ENCODE data around the gene CD300A.

CD300A gene

DNA sequence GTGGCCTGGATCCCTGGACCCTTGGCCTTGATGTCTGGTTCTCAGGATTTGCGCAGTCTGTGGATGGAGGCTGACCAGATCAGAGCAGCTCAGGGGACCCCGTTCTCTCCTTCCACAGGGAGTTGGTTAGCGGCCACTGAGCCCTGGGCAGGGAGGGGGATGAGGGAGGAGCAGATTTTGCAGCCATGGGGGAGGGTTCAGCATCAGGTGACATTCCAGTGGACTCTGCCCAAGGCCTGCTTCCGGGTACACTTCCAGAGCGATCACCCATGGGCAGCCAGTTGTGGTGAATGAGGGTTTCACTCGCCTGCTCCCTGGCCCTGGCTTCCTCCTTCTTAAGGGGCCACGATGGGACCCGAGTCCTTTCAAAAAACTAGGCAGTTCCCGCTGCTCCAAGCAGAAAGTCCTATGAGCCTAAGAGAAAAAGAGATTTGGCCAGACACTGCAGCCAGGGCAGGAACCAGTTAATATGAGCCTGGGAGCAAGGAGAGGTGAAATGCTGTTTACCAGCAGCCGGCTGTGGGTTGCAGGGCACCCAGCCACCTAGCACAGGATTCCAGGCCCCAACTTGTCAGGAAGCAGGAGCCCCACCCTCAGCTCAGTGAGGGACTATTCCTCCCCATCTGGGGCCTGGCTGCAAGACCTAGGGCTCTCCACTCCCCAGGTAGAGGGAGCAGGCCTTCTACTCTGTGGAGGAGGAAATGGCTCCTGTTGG, 39.2 kb upstream of the CD300A start:
- H3K27ac ChIP-seq (ENCODE audit: low read depth, low read length): no peak overlapping the region
- no peak overlapping the region for H3K4me2 ChIP-seq (ENCODE audit: low read length)

GRCh38 chr17:74427763-74428153, 38.7 kb upstream of the CD300A start:
- Histone ChIP-seq H3K27ac (ENCODE audit: low read depth, low read length) (no peak overlapping the region), H3F3A (ENCODE audit: control insufficient read depth, insufficient read depth) (no peaks in the 10 kb centered on the region), H3K36me3 (ENCODE audit: control insufficient read depth, low read length) (no peaks in the 10 kb centered on the region), H3K9me2 (replicated peaks; ENCODE audit: control insufficient read depth, low read length) (no peaks in the 10 kb centered on the region), H3K79me2 (ENCODE audit: control insufficient read depth, low read length) (no peaks in the 10 kb centered on the region), H4K20me1 (ENCODE audit: control insufficient read depth, insufficient read depth, low read depth, low read length) (no peaks in the 10 kb centered on the region), H3K4me1 (ENCODE audit: control insufficient read depth, low read length) (no peaks in the 10 kb centered on the region), H3K4me2 (ENCODE audit: low read length) (no peak overlapping the region), H3K4me3 (ENCODE audit: low read length) (no peak overlapping the region), H3K27me3 (ENCODE audit: control insufficient read depth, low read length) (no peaks in the 10 kb centered on the region), H3K9me3 (ENCODE audit: control insufficient read depth, insufficient read depth, low read length) (no peaks in the 10 kb centered on the region; the same call in 1 of the 2 replicates)
- no peak for TF ChIP-seq CTCF (IDR thresholded peaks at IDR 0.05; ENCODE audit: low read depth, low read length, poor library complexity, severe bottlenecking)
- TF ChIP-seq EZH2phosphoT487 (IDR thresholded peaks at IDR 0.05; ENCODE audit: borderline replicate concordance, low read length): no peak

More for the DNA sequence above, 39.2 kb upstream of the CD300A start:
- no peaks in the 10 kb centered on the region for H3K4me1 ChIP-seq (ENCODE audit: control insufficient read depth, low read length)
- no peaks in the 10 kb centered on the region for H3K36me3 ChIP-seq (ENCODE audit: control insufficient read depth, low read length)
- H4K20me1 ChIP-seq (ENCODE audit: control insufficient read depth, insufficient read depth, low read depth, low read length): no peaks in the 10 kb centered on the region
- no peak overlapping the region for H3K4me3 ChIP-seq (ENCODE audit: low read length)
- no peaks in the 10 kb centered on the region for H3K27me3 ChIP-seq (ENCODE audit: control insufficient read depth, low read length)
- no peaks in the 10 kb centered on the region for H3K9me2 ChIP-seq (replicated peaks; ENCODE audit: control insufficient read depth, low read length)
- no peaks in the 10 kb centered on the region; the same call in 1 of the 2 replicates for H3K9me3 ChIP-seq (ENCODE audit: control insufficient read depth, insufficient read depth, low read length)
- no peaks in the 10 kb centered on the region for H3K79me2 ChIP-seq (ENCODE audit: control insufficient read depth, low read length)
- TF ChIP-seq EZH2phosphoT487 (IDR thresholded peaks at IDR 0.05; ENCODE audit: borderline replicate concordance, low read length) (no peak), CTCF (IDR thresholded peaks at IDR 0.05; ENCODE audit: low read depth, low read length, poor library complexity, severe bottlenecking) (no peak)
- no peaks in the 10 kb centered on the region for H3F3A ChIP-seq (ENCODE audit: control insufficient read depth, insufficient read depth)

DNA sequence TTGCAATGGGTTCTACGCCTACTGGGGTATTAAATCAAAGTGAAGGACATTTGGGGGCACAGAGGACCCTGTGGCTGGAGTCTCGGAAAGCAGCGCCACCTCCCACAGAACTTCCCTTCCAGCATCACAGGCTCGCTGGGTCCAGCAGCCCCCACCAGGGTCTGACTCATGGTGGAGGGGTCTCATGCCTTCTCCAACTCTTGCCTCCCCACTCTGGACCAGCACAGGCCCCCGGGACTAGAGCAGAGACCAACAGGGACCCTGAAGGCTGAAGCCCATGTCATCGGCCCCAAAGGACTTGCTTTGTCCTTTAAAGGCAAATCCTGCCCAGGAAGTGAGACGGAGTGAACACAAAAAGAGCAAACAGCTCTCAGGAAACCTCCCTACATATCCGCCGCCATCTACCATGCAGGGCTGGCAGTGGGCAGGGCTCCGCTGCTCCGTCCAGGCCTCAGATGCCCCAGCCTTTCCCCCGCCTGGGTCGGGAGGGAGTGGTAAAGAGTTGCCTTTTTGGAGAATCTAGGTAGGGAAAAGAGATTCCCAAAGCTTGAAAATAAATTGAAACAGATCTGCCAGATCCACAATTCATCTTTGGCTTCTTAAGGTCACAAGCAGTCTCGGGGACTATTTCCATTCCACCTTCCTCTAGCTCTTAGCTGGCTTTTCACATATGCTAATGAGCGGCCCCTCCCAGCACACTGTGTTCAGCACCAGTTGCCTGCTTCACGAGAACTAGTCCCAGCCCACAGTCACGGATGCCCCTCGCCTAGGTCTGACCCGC, 36.6 kb upstream of the CD300A start:
- H3K9me3 ChIP-seq (ENCODE audit: control insufficient read depth, insufficient read depth, low read length): no peaks in the 10 kb centered on the region; the same call in 1 of the 2 replicates
- H3K79me2 ChIP-seq (ENCODE audit: control insufficient read depth, low read length): no peaks in the 10 kb centered on the region
- no peaks in the 10 kb centered on the region for H3F3A ChIP-seq (ENCODE audit: control insufficient read depth, insufficient read depth)
- H3K27me3 ChIP-seq (ENCODE audit: control insufficient read depth, low read length): no peaks in the 10 kb centered on the region
- no peaks in the 10 kb centered on the region for H3K4me1 ChIP-seq (ENCODE audit: control insufficient read depth, low read length)
- H3K9me2 ChIP-seq (replicated peaks; ENCODE audit: control insufficient read depth, low read length): no peaks in the 10 kb centered on the region
- TF ChIP-seq EZH2phosphoT487 (IDR thresholded peaks at IDR 0.05; ENCODE audit: borderline replicate concordance, low read length) (no peak), CTCF (IDR thresholded peaks at IDR 0.05; ENCODE audit: low read depth, low read length, poor library complexity, severe bottlenecking) (no peak)
- no peak overlapping the region for H3K4me3 ChIP-seq (ENCODE audit: low read length)
- H3K4me2 ChIP-seq (ENCODE audit: low read length): no peak overlapping the region
- H3K27ac ChIP-seq (ENCODE audit: low read depth, low read length): no peak overlapping the region
- H3K36me3 ChIP-seq (ENCODE audit: control insufficient read depth, low read length): no peaks in the 10 kb centered on the region
- H4K20me1 ChIP-seq (ENCODE audit: control insufficient read depth, insufficient read depth, low read depth, low read length): no peaks in the 10 kb centered on the region

All from DOHH2 (cell line).